Measurements from ENCODE around the gene CTXN1.
"Not testable (repeated sequence)": the region's sequence is repeated elsewhere in the genome, so short reads cannot be mapped to it uniquely, and the experiment has no call there.

CTXN1 gene

GRCh38 chr19:7900931-7901330 lies 25.0 kb downstream of the CTXN1 start:
- H3K36me3 Mint-ChIP-seq (ENCODE audit: low read depth): peaks cover 17% of the 10 kb centered on the region
- no peaks in the 10 kb centered on the region for H3K9me3 Mint-ChIP-seq
- no peak overlapping the region for H3K4me3 Mint-ChIP-seq
- peaks cover 23% of the 10 kb centered on the region for H3K27me3 Mint-ChIP-seq
- peaks cover 28% of the 10 kb centered on the region for H3K4me1 Mint-ChIP-seq (ENCODE audit: low read depth)
- H3K27ac Mint-ChIP-seq: no peak overlapping the region
- intact Hi-C loops (cut with micrococcal nuclease): no loop called here

GRCh38 chr19:7900401-7900870 lies 25.5 kb downstream of the CTXN1 start:
- no peak overlapping the region for H3K27ac Mint-ChIP-seq
- intact Hi-C loops (cut with micrococcal nuclease): no loop called here
- no peak overlapping the region for H3K4me3 Mint-ChIP-seq
- peaks cover 12% of the 10 kb centered on the region for H3K36me3 Mint-ChIP-seq (ENCODE audit: low read depth)
- H3K27me3 Mint-ChIP-seq: peaks cover 26% of the 10 kb centered on the region
- H3K4me1 Mint-ChIP-seq (ENCODE audit: low read depth): peaks cover 23% of the 10 kb centered on the region
- no peaks in the 10 kb centered on the region for H3K9me3 Mint-ChIP-seq

GRCh38 chr19:7899751-7900378 lies 26.1 kb downstream of the CTXN1 start:
- H3K9me3 Mint-ChIP-seq: no peaks in the 10 kb centered on the region
- no peak overlapping the region for H3K27ac Mint-ChIP-seq
- intact Hi-C loops (cut with micrococcal nuclease): no loop called here
- peaks cover 7% of the 10 kb centered on the region for H3K36me3 Mint-ChIP-seq (ENCODE audit: low read depth)
- no peak overlapping the region for H3K4me3 Mint-ChIP-seq
- peaks cover 17% of the 10 kb centered on the region for H3K4me1 Mint-ChIP-seq (ENCODE audit: low read depth)
- peaks cover 30% of the 10 kb centered on the region for H3K27me3 Mint-ChIP-seq

- Mint-ChIP-seq H3K27me3 (peaks cover 39% of the 10 kb centered on the region), H3K27ac (no peak overlapping the region)
These were observed 27.0 kb downstream of the CTXN1 start for GRCh38 chr19:7898967-7899366.

GRCh38 chr19:7897292-7897691 lies 28.6 kb downstream of the CTXN1 start:
- Mint-ChIP-seq H3K27ac (no peak overlapping the region), H3K4me3 (no peak overlapping the region), H3K27me3 (peaks cover 46% of the 10 kb centered on the region), H3K9me3 (no peaks in the 10 kb centered on the region), H3K36me3 (ENCODE audit: low read depth) (no peaks in the 10 kb centered on the region), H3K4me1 (ENCODE audit: low read depth) (peaks cover under 1% of the 10 kb centered on the region)
- intact Hi-C loops (cut with micrococcal nuclease): no loop called here

More at GRCh38 chr19:7898967-7899366, 27.0 kb downstream of the CTXN1 start:
- Mint-ChIP-seq H3K4me1 (ENCODE audit: low read depth) (peaks cover 12% of the 10 kb centered on the region), H3K36me3 (ENCODE audit: low read depth) (no peaks in the 10 kb centered on the region), H3K4me3 (no peak overlapping the region), H3K9me3 (no peaks in the 10 kb centered on the region)
- intact Hi-C loops (cut with micrococcal nuclease): no loop called here

- Mint-ChIP-seq H3K4me1 (ENCODE audit: low read depth) (no peaks in the 10 kb centered on the region), H3K9me3 (no peaks in the 10 kb centered on the region), H3K4me3 (no peak overlapping the region), H3K27me3 (peaks cover 61% of the 10 kb centered on the region), H3K27ac (no peak overlapping the region), H3K36me3 (ENCODE audit: low read depth) (no peaks in the 10 kb centered on the region)
- intact Hi-C loops (cut with micrococcal nuclease): no loop called here
These were observed 30.4 kb downstream of the CTXN1 start for GRCh38 chr19:7895565-7895964.

- H3K27ac Mint-ChIP-seq: no peak overlapping the region
- H3K4me1 Mint-ChIP-seq (ENCODE audit: low read depth): no peaks in the 10 kb centered on the region
- H3K9me3 Mint-ChIP-seq: no peaks in the 10 kb centered on the region
- intact Hi-C loops (cut with micrococcal nuclease): no loop called here
- no peak overlapping the region for H3K4me3 Mint-ChIP-seq
- H3K36me3 Mint-ChIP-seq (ENCODE audit: low read depth): no peaks in the 10 kb centered on the region
- H3K27me3 Mint-ChIP-seq: peaks cover 63% of the 10 kb centered on the region
These were observed 31.2 kb downstream of the CTXN1 start for GRCh38 chr19:7894612-7895309.

GRCh38 chr19:7893362-7894101 lies 32.4 kb downstream of the CTXN1 start:
- H3K4me1 Mint-ChIP-seq (ENCODE audit: low read depth); H3K27ac Mint-ChIP-seq; H3K36me3 Mint-ChIP-seq (ENCODE audit: low read depth); H3K4me3 Mint-ChIP-seq; H3K9me3 Mint-ChIP-seq; intact Hi-C loops (cut with micrococcal nuclease): not testable (repeated sequence)
- H3K27me3 Mint-ChIP-seq: peaks cover 71% of the 10 kb centered on the region

GRCh38 chr19:7888826-7889217 lies 37.1 kb downstream of the CTXN1 start:
- Mint-ChIP-seq H3K4me1 (ENCODE audit: low read depth) (peaks cover 6% of the 10 kb centered on the region), H3K4me3 (no peak overlapping the region), H3K9me3 (no peaks in the 10 kb centered on the region), H3K36me3 (ENCODE audit: low read depth) (no peaks in the 10 kb centered on the region), H3K27ac (no peak overlapping the region), H3K27me3 (peaks cover 81% of the 10 kb centered on the region)
- intact Hi-C loops (cut with micrococcal nuclease): no loop called here

- H3K27me3 Mint-ChIP-seq: peaks cover 77% of the 10 kb centered on the region
- no peak within 1 kb of the TSS for H3K27ac Mint-ChIP-seq
- no peak within 1 kb of the TSS for H3K4me3 Mint-ChIP-seq
- H3K9me3 Mint-ChIP-seq: no peaks in the 10 kb centered on the region
- peaks cover 8% of the 10 kb centered on the region for H3K4me1 Mint-ChIP-seq (ENCODE audit: low read depth)
- intact Hi-C loops (cut with micrococcal nuclease): no loop called here
- H3K36me3 Mint-ChIP-seq (ENCODE audit: low read depth): no peaks in the 10 kb centered on the region
These were observed 37.6 kb downstream of the CTXN1 start, which contains the start of gene LRRC8E for GRCh38 chr19:7888145-7888825. TSS of gene LRRC8E (plus strand) at chr19:7888510. CDS start at chr19:7895604, 7,094 bp downstream.

GRCh38 chr19:7887408-7888144 lies 38.4 kb downstream of the CTXN1 start:
- intact Hi-C loops (cut with micrococcal nuclease): no loop called here
- Mint-ChIP-seq H3K9me3 (no peaks in the 10 kb centered on the region), H3K27ac (no peak overlapping the region), H3K27me3 (peaks cover 72% of the 10 kb centered on the region), H3K4me3 (no peak overlapping the region), H3K36me3 (ENCODE audit: low read depth) (no peaks in the 10 kb centered on the region), H3K4me1 (ENCODE audit: low read depth) (peaks cover 8% of the 10 kb centered on the region)

- Mint-ChIP-seq H3K9me3 (no peaks in the 10 kb centered on the region), H3K27ac (no peak overlapping the region), H3K4me3 (no peak overlapping the region), H3K4me1 (ENCODE audit: low read depth) (peaks cover 8% of the 10 kb centered on the region), H3K27me3 (peaks cover 66% of the 10 kb centered on the region), H3K36me3 (ENCODE audit: low read depth) (no peaks in the 10 kb centered on the region)
- intact Hi-C loops (cut with micrococcal nuclease): no loop called here
These were observed 40.1 kb downstream of the CTXN1 start for GRCh38 chr19:7885818-7886217.

GRCh38 chr19:7883796-7884570 lies 42.0 kb downstream of the CTXN1 start:
- H3K4me3 Mint-ChIP-seq: no peak overlapping the region
- H3K27ac Mint-ChIP-seq: no peak overlapping the region
- no peaks in the 10 kb centered on the region for H3K36me3 Mint-ChIP-seq (ENCODE audit: low read depth)
- H3K4me1 Mint-ChIP-seq (ENCODE audit: low read depth): peaks cover 8% of the 10 kb centered on the region
- intact Hi-C loops (cut with micrococcal nuclease): no loop called here
- H3K9me3 Mint-ChIP-seq: no peaks in the 10 kb centered on the region
- peaks cover 48% of the 10 kb centered on the region for H3K27me3 Mint-ChIP-seq
